ENCODE results near the gene RNF167.

RNF167 gene

GRCh38 chr17:4940555-4941318, 669 bp downstream of the RNF167 start:
- peak; percentile 34 for DNase-seq

DNA sequence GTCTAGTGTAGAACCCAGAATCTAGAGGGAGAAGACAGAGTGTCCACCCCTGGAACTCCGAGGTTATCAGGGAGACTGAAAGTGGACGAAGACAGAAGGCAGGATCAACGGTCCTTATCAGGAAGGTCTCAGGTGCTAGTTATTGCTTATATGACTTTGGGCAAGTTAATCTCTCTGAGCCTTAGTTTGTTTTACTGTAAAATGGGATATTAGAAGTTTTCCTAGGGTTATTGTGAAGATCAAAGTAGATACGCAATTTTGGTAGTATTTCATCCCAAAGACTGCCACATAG, 1.2 kb downstream of the RNF167 start:
- DNase-seq, result no peak

GRCh38 chr17:4942760-4943508, 2.9 kb downstream of the RNF167 start:
- no peak for DNase-seq

DNA sequence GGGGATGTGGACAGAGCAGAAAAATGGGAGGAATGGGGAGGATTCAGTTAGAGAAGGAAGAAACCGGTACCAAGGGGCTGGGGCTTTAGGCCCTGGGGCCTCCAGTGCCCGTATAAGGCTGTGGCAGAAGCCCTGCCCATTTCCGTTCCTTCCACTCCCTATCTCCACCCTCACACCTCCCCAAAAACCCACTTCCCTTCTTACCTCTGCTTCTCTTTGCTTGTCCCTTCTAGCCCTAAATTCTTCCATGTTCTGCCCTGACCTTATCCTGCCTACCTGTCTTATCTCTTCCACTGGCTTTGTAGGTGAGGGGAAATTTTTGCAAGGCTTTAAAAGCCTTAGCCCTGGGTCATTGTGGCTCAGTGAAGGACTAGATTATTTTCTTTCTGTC, 4.1 kb downstream of the RNF167 start:
- DNase-seq, result no peak

DNA sequence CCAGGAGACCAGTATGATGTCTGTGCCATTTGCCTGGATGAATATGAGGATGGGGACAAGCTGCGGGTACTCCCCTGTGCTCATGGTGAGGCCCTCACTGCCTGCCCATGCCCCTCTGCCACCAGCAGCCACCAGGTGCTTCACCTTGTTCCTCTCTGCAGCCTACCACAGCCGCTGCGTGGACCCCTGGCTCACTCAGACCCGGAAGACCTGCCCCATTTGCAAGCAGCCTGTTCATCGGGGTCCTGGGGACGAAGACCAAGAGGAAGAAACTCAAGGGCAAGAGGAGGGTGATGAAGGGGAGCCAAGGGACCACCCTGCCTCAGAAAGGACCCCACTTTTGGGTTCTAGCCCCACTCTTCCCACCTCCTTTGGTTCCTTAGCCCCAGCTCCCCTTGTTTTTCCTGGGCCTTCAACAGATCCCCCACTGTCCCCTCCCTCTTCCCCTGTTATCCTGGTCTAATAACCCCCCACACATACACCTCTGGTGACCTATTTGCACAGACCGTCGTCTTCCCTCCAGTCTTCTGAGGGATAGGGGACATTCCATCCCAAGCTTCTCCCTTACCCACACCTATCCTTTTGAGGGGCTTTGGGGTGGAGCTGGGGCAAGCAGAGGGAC, 4.6 kb downstream of the RNF167 start:
- no peak for DNase-seq

DNA sequence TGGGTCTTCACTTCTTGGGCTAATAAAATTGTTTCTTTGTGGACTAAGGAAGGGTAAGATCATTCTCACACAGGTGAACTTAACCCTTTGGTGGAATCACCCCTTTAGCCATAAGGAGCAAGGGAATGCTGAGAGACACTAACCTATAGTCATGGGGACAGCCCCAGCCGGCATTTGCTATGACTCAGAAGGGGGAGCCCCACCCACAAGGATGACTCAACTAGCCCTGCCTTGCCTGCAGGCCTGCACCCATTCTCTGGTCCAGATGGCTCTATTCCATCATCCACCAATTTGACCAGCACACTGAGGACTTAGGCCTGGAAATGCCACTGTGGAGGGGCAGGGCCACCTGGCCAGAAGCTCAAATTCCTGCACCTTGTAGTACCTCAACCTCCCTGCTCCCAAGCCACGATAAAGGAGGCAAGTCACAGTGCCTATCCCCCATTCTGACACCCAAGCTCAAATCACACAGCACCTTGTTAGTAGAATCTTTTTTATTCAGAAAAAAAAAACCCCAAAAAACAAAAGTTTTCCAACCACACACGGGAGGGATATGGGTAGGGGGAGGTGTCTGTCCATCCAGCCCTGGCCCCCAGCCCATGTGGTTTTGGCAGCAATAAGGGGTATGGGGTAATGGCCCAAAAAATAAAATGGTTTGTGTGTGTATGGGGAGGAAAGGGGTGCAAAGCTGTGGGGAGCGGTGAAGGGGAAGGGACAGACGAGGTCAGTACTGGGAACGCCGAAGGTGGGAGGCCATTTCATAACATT, 5.3 kb downstream of the RNF167 start:
- no peak for DNase-seq

DNA sequence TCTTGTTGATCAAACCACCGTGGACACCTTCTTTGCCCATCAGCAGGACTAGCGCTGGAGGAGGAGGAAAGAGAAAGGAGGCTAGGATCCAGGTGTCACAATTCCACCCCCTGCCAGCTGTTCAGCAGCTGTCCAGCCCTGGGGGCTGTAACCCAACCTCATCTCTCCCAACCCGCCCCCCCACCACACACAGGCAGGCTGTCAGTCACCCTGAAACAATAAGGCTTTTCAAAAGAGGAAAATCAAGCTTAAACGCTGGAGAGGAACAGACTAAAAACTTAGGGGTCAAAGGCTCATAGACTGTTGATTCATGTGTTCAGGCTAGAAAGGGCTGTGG, 5.8 kb downstream of the RNF167 start:
- DNase-seq, result no peak

DNA sequence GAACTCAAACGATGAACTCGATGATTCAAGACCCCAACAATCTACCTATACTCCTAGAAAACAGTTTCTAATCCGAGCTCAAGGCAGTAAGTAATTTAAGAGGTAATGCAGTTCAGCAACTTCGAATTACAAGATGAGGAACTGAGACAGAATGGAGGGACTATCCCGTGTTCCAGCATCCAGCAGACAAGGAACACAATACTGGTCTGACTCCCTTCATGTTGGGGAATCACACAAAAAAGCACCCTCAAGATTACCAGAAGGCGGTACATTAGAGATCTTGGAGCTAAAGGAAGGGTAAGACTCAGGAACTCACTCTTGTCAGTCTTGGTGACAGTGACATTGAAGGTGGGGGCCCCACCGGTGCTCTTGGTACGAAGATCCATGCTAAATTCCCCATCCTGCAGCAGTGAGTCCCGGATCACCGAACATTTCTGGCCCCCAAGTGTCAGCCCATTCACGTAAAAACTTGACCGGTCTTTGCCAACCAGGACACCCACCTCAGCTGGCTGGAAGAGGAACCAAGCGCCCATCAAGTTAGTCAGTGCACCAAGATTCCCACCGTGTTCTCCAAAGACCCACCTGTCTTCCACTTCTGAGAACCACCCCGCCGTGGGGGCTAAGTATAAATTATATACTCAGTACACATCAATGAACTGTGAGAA, 6.4 kb downstream of the RNF167 start:
- no peak for DNase-seq

- no peak for DNase-seq
Observed at GRCh38 chr17:4947010-4947410, 6.9 kb downstream of the RNF167 start.

DNA sequence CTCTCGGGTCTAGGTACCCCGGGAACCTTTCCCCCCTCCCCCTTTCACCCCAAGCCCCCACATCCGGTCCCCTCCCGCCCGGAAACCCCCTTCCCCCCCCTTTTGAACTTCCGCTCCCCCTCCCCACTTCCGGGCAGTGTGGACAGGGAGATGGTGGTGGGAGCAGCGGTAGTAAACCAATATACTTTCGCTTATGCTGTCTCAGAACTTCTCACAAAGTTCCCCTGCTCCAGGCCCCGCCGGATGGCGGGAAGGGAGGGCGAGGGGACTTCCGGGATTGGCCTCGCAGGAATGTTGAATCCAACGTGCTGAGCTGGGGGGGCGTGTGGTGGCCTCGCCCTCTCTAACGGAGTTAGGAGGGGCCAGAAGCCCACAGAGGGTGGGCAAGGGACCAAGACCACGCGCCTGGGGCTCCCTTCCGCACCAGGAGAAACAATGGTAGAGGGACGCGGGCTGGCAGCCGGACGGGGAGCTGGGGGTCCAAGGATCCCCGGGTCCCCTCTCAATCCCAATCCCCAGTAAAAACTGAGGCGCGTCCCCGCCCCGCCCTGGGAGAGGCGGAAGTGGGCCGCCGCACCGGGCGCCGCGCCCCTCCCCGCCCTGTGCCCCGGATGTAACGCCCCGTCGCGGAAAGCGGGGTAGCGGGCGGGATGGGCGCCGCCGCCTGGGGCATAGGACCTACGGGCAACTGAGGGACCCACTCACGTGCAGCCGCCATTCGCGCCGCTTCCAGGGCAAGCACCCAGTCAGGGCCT, 7.5 kb downstream of the RNF167 start:
- DNase-seq, result no peak

DNA sequence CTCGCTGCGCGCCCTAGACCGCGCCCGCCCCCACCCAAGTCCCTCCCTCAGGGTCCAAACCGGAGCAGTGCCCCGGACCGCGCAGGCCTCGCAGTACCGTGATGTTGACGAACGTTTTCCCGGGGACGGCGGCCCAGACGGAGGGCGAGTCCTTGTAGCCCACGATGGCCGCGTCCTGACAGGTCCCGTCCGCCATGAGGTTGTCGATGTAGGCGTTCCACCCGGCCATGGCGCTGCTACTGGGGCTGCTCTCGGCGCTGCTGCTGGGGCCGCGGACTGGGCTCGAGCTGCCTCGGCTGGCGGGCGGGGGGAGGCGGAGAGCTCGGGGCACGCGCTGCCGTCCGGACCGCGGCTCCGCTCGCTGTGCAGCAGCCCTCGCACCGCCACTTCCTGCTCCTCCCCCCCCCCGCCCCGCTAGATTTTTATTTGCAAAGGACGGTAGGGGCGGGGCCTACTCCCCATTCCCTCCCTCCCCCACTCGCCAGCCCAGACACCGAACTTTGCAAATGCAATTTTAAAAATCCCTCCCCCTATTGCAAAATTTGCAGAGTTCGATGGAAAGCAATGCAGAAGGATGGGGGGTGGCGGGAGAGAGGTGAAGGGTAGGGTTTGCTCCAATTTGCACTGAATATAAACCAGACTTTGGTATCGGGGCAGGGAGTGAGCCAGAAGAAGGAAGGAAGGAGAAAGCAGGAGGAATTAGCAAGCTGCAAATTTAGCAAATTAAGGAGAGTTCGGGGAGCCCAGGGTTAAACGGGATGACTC, 8.3 kb downstream of the RNF167 start, which contains the start of gene PFN1:
PFN1 (minus strand) TSS at position 365 of the 765 bp plus-strand sequence; CDS start at position 229, 136 bp downstream.
- peak; percentile 58 for DNase-seq

- DNase-seq, result no peak
Observed at GRCh38 chr17:4948931-4949320, 8.9 kb downstream of the RNF167 start.

DNA sequence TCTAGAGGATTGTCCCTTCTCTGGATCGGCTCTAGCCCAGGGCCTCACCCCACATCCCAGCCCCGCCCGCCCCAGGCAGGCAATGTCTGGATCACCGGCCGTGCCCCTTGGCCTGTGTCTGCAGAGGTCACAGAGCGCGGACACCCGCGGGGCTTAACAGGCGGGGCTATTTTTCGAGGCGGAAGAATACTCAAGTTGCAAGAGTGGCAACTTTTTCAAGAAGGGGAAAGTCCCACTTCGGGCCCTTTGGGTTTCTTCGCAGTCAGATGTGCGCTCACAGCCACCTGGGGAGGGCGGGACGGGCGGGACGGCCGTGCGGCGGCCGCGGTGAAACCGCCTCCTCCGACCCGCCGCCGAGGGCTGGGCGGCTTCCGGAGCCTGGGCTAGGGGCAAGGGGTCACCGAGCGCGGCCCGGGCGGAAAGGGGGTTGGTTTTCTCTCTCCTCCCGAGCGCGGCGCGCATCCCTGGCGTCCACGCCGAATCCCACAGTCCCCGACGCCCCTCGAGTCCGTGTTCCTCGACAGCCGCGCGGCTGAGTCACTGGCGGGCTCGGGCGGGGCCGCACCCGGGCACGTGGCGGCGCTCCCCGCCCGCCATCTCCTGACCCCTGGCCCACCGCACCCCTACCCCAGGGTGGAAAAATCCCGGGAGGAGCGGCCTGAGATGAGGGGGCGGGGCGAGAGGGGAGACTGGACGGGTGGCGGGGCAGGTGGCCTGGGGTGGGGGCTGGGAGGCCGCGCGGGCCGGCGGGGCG, 9.4 kb downstream of the RNF167 start:
- peak; percentile 20 for DNase-seq

GRCh38 chr17:4950075-4950745, 10.1 kb downstream of the RNF167 start:
- no peak for DNase-seq

GRCh38 chr17:4950746-4951204, 10.7 kb downstream of the RNF167 start, which contains the start of gene ENO3:
TSS of gene ENO3 (plus strand) at chr17:4951119. CDS start at chr17:4951830, 711 bp downstream.
- no peak for DNase-seq

- DNase-seq, result no peak
Observed at GRCh38 chr17:4951486-4951885, 11.4 kb downstream of the RNF167 start.

DNA sequence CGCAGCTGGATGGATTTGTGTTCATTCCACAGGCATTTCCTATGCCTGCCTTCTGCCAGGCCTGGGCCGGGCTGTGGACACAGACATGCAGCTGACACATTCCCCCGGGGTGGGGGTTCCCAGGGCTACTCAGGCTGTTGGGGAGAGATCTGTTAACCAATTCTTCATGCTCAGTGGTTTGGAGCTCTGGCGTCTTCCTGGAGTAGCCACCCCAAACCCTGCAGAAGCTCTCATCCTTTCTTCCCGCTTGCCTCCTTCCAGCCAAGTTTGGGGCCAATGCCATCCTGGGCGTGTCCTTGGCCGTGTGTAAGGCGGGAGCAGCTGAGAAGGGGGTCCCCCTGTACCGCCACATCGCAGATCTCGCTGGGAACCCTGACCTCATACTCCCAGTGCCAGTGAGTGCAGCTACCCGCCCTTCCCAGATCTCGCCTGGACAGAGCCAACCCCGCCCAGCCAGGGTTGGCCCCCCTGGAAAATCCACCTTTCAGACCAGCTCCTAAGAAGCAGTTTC, 13.4 kb downstream of the RNF167 start:
- DNase-seq, result no peak

GRCh38 chr17:4955091-4955490, 15.0 kb downstream of the RNF167 start:
- no peak for DNase-seq

- DNase-seq, result no peak
Observed at GRCh38 chr17:4956493-4957061, 16.5 kb downstream of the RNF167 start.

All from NCI-H2107 (cell line).